Measurements from ENCODE around the gene MGLL.

DNA sequence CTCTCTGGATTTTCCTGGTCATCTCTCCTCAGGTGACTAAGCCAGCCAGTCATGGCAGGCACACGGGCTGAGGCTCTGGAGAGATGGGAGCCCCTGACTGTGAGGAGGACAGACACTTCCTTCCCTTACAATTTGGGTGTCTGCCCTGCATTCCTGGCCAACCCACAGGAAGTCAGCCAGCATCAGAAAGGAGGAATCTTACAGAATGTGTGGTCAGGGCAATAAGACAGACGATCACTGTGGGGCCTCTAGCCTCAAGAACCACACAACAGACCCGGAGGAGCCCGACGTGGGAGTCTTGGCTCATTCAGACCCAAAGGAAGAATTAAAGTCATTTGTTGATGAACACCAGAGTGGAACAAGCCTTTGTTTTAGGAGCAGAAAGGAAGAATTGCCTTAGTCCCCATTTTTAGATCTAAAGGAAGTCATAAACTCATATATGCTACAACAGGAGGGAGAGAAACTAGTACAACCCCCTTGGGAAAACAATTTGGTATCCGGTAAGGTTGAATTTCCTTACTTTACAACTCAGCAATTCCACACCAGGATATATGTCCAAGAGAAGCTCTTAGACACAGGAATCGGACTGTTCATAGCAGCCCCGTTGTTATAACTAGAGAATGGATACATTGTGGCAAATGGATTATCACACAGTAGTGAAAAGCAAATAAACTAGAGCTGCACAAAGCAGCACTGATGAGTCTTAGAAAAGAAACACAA, 87.4 kb downstream of the MGLL start:
- no peak for TF ChIP-seq EZH2 (IDR thresholded peaks at IDR 0.05; ENCODE audit: insufficient read depth, low read length)
- TF ChIP-seq, protein P1, sequence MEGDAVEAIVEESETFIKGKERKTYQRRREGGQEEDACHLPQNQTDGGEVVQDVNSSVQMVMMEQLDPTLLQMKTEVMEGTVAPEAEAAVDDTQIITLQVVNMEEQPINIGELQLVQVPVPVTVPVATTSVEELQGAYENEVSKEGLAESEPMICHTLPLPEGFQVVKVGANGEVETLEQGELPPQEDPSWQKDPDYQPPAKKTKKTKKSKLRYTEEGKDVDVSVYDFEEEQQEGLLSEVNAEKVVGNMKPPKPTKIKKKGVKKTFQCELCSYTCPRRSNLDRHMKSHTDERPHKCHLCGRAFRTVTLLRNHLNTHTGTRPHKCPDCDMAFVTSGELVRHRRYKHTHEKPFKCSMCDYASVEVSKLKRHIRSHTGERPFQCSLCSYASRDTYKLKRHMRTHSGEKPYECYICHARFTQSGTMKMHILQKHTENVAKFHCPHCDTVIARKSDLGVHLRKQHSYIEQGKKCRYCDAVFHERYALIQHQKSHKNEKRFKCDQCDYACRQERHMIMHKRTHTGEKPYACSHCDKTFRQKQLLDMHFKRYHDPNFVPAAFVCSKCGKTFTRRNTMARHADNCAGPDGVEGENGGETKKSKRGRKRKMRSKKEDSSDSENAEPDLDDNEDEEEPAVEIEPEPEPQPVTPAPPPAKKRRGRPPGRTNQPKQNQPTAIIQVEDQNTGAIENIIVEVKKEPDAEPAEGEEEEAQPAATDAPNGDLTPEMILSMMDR (IDR thresholded peaks at IDR 0.05; ENCODE audit: insufficient read depth, low read depth, low read length), result no peak
